K562 (cell line): ENCODE measurements around the gene RGL2. TPM values are rescaled to one million over a fixed set of nuclear protein-coding genes. Genes with fewer than 3 reads are reported as not detected.

Experiments used
- CTBP1 ChIP-seq: fragments of 450-650 bp; IDR thresholded peaks from 2 replicates; pipeline ENCODE4 v1.6.1; 2016; ENCODE audit warnings: borderline replicate concordance
- HES1 ChIP-seq: fragments of 450-650 bp; IDR thresholded peaks from 2 replicates; pipeline ENCODE4 v1.6.1; 2016; ENCODE audit warnings: low read depth, mild to moderate bottlenecking, moderate library complexity
- TRIM24 ChIP-seq, 2 experiments: fragments of 450-650 bp; IDR thresholded peaks; 2 replicates each; pipeline ENCODE4 v1.6.1; 2016
- polyA plus RNA-seq, 8 experiments: library from polyadenylated mRNA; depleted of rRNA in 4 of 8; stranded (reverse) in 5 of 8; unstranded in 3 of 8; fragments of >200 nt; fragmentation: Nextera tagmentation in 2 of 8; fragmentation: Illumina TruSeq in 1 of 8; extraction: Ambion mirVana in 2 of 8; extraction: Trizol in 1 of 8; gene quantifications; 2 replicates each; pipeline versions ENCODE4 v1.2.1 to v1.2.3, GENCODE V29; 2011 to 2014; ENCODE audit warnings: inconsistent platforms in 1 of 8, missing spikeins in 1 of 8
- total RNA-seq, 7 experiments: library from RNA; depleted of rRNA in 6 of 7; stranded (reverse); fragments of >200 nt in 6 of 7; fragmentation: Illumina TruSeq in 2 of 7; extraction: Trizol in 2 of 7; gene quantifications; 2 replicates each; pipeline versions ENCODE4 v1.2.1 to v1.2.3, GENCODE V29; 2011 to 2021; ENCODE audit warnings: low replicate concordance in 1 of 7
- TF ChIP-seq, protein P1 (sequence below): fragments of 150-350 bp; conservative IDR thresholded peaks from 2 replicates; pipeline ENCODE4 v1.6.1; 2014; ENCODE audit warnings: low read length
- TF ChIP-seq, protein P2 (sequence below): fragments of 450-650 bp; IDR thresholded peaks from 2 replicates; pipeline ENCODE4 v1.6.1; 2016; ENCODE audit warnings: antibody characterized with exemption

RGL2 gene
- total and polyA plus RNA-seq, 9 of the 15 experiments (the other 6 are each of a cell fraction or from before 2014, with no cell fraction given) = 1.8 to 57.1 (median 19.5) TPM

DNA sequence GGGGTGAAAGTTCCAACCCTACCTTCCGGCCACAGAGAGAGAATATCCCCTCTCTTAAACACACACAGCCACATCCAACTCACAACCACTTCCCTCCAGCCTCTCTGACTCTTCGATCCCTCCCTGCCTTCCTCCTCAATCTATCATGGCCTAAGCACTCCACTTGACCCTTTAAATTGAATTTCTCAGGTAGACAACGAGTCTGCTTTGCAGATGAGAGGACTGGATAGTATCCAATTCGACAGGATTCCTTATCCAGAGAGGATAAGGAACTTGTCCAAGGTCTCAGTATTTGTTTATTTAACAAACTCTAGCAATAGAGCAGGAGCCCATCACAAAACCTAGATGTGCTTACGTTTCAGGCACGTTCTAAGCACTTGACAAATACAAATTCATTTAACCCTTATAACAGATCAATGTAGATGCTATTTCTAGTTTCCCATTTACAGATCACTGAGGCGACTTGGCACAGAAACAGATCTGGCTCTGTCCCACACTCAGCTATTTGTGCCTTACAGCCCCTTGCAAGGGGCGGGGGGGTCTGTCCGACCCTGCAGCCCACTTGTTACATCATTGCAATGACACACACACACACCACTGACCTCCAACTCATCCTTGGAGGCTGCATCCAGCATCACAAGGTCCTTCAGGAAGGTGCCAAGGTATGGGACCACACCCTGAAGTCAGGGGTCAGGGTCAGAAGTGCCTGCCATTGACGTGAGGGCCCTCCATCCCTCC lies 4.5 kb downstream of the RGL2 start (continued):
- TF ChIP-seq, protein P1, sequence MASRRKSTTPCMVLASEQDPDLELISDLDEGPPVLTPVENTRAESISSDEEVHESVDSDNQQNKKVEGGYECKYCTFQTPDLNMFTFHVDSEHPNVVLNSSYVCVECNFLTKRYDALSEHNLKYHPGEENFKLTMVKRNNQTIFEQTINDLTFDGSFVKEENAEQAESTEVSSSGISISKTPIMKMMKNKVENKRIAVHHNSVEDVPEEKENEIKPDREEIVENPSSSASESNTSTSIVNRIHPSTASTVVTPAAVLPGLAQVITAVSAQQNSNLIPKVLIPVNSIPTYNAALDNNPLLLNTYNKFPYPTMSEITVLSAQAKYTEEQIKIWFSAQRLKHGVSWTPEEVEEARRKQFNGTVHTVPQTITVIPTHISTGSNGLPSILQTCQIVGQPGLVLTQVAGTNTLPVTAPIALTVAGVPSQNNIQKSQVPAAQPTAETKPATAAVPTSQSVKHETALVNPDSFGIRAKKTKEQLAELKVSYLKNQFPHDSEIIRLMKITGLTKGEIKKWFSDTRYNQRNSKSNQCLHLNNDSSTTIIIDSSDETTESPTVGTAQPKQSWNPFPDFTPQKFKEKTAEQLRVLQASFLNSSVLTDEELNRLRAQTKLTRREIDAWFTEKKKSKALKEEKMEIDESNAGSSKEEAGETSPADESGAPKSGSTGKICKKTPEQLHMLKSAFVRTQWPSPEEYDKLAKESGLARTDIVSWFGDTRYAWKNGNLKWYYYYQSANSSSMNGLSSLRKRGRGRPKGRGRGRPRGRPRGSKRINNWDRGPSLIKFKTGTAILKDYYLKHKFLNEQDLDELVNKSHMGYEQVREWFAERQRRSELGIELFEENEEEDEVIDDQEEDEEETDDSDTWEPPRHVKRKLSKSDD = no peak
- TF ChIP-seq CTBP1 = no peak
- no peak for TF ChIP-seq HES1
- TF ChIP-seq, protein P2, sequence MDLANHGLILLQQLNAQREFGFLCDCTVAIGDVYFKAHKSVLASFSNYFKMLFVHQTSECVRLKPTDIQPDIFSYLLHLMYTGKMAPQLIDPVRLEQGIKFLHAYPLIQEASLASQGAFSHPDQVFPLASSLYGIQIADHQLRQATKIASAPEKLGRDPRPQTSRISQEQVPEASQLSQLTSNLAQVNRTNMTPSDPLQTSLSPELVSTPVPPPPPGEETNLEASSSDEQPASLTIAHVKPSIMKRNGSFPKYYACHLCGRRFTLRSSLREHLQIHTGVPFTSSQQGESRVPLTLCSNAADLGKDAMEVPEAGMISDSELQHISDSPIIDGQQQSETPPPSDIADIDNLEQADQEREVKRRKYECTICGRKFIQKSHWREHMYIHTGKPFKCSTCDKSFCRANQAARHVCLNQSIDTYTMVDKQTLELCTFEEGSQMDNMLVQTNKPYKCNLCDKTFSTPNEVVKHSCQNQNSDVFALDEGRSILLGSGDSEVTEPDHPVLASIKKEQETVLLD = no peak
- TF ChIP-seq TRIM24 (IDR thresholded peaks at IDR 0.05) = no peak
- TF ChIP-seq, all 486 proteins: peak for 0
